Measurements from ENCODE around the gene SH3RF2.

DNA sequence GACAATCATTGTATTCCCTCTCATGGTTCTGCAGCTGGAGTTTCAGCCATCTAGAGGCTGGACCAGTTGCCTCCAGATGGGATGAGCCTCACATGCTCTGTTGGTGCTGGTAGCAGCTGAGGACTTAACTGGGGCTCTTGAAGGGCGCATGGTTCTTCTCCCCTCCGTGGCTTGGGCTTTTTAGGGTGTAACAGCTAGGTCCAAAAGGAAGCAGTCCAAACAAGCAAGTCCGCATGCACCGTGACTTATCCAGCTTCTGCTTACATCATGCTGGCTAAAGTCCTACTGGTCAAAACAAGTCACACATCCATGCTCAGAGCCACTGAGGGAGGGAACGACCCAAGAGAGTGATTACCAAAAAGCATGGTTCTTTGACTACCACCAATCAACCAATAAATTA, 31.6 kb upstream of the SH3RF2 start:
- TF ChIP-seq, protein P1, sequence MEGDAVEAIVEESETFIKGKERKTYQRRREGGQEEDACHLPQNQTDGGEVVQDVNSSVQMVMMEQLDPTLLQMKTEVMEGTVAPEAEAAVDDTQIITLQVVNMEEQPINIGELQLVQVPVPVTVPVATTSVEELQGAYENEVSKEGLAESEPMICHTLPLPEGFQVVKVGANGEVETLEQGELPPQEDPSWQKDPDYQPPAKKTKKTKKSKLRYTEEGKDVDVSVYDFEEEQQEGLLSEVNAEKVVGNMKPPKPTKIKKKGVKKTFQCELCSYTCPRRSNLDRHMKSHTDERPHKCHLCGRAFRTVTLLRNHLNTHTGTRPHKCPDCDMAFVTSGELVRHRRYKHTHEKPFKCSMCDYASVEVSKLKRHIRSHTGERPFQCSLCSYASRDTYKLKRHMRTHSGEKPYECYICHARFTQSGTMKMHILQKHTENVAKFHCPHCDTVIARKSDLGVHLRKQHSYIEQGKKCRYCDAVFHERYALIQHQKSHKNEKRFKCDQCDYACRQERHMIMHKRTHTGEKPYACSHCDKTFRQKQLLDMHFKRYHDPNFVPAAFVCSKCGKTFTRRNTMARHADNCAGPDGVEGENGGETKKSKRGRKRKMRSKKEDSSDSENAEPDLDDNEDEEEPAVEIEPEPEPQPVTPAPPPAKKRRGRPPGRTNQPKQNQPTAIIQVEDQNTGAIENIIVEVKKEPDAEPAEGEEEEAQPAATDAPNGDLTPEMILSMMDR (IDR thresholded peaks at IDR 0.05) = no peak
- TF ChIP-seq POLR2AphosphoS5 (IDR thresholded peaks at IDR 0.05) (no peak), EP300 (IDR thresholded peaks at IDR 0.05) (no peak), POLR2A (IDR thresholded peaks at IDR 0.05) (no peak)

Data from upper lobe of left lung (tissue), 4 donors.